Left lung (tissue), 10 donors: ENCODE results near the gene ITSN1. TPM values are rescaled to one million over a fixed set of nuclear protein-coding genes. Genes with fewer than 3 reads are reported as not detected.
"Not testable (repeated sequence)": the region's sequence is repeated elsewhere in the genome, so short reads cannot be mapped to it uniquely, and the experiment has no call there.

Experiments
- ATAC-seq: fragments of 200-7000 bp; cut with Tn5 transposase; one replicate; pipeline ENCODE4 v1.9.1; 2020; ENCODE audit warnings: moderate library complexity
- DNase-seq, 4 donors: peaks; one replicate each; pipeline ENCODE4 v3.0.0-alpha.2; 2013 to 2020
- H3K27ac ChIP-seq, 2 donors: fragments of 200-600 bp; sonication (generic) in 1 of 2; one replicate each; pipeline versions ENCODE4 v1.5.0 to v1.8.0; 2020 to 2021
- H3K27me3 ChIP-seq, 2 donors: fragments of 200-600 bp; sonication (generic) in 1 of 2; one replicate each; pipeline versions ENCODE4 v1.5.0 to v1.8.0; 2020 to 2021
- H3K36me3 ChIP-seq, 2 donors: fragments of 200-600 bp; sonication (generic) in 1 of 2; one replicate each; pipeline versions ENCODE4 v1.5.0 to v1.8.0; 2020 to 2021
- H3K4me1 ChIP-seq, 2 donors: fragments of 200-600 bp; one replicate each; pipeline ENCODE4 v1.8.0; 2021
- H3K4me3 ChIP-seq, 2 donors: fragments of 200-600 bp; sonication (generic) in 1 of 2; one replicate each; pipeline versions ENCODE4 v1.5.0 to v1.8.0; 2020 to 2021; ENCODE audit warnings: mild to moderate bottlenecking in 1 of 2
- H3K9me3 ChIP-seq, 2 donors: fragments of 200-600 bp; sonication (generic) in 1 of 2; one replicate each; pipeline versions ENCODE4 v1.5.0 to v1.8.0; 2020 to 2021
- CTCF ChIP-seq, 2 donors: fragments of 200-600 bp; sonication (generic) in 1 of 2; IDR thresholded peaks; one replicate each; pipeline versions ENCODE4 v1.5.0 to v1.8.0; 2021; ENCODE audit warnings: antibody characterized with exemption in 2 of 2
- intact Hi-C, 2 donors: fragments of 100-400 bp; cut with DNase I; formaldehyde crosslinking; loops; one replicate each; pipeline versions ENCODE4 v1.11.2 to v1.14.2; 2022
- polyA plus RNA-seq, 6 donors: library from polyadenylated mRNA; unstranded; fragments of 120-200 nt; gene quantifications; one replicate each; pipeline ENCODE4 v1.2.1, GENCODE V29; 2013; ENCODE audit not compliant: insufficient read length in 6 of 6
- total RNA-seq, 2 donors: library from RNA; stranded (reverse); fragmentation: NEBNext Ultra II Directional; extraction: Animal tissue kit (Norgen Biotek cat#: 25700); gene quantifications; one replicate each; pipeline ENCODE4 v1.2.1, GENCODE V29; 2021
- donor health status: DM: no; HTN: yes; CAD: no.
- donor health status: DM: no; HTN: no; CAD: no.

Gene ITSN1
- total and polyA plus RNA-seq, 8 donors, result 38.9 to 59.1 (median 50.8) TPM

DNA sequence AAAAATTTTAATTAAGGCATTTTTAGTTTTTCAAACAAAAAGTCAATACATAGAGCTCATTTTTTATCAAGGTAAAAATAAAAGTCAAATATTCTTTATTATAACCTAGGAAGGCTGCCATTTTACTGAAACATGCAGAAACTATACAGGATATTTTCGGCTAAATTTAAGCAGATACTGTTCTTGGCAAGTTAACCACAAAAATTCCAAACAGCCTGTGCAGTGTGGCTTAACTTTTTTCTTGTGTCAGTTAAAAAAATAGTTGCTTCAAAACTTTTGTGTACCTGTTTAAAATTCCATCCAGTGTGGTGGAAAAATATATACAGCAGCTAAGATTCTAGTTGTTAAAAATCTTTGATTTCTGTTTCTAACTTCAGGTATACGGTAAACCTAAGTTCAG lies 138.3 kb downstream of the ITSN1 start:
- peaks cover 0 to 6% of the 10 kb centered on the region in 2 donors for H3K9me3 ChIP-seq
- peaks cover 0 to 20% of the 10 kb centered on the region in 2 donors for H3K36me3 ChIP-seq
- no peak for TF ChIP-seq CTCF (IDR thresholded peaks at IDR 0.05)

DNA sequence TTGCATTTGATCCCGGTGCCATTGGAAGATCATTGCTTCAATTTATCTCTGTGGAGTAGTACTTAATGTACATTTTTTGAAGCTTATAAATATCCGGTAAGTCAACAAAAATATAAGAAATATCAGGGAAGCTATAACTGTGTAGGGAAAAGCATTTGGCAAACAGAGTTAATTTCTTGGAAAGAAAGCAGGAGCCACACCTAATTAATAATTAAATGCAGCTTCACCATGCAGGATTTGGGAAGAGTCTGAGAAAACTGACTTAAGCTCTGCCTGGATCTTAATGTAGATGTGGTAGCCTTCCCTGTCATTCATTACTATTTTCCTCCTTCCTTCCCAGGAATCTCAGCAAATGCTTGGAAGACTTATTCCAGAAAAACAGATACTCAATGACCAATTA lies 138.8 kb downstream of the ITSN1 start:
- no peak for ATAC-seq
- no peak for DNase-seq
- intact Hi-C loops, result loop anchor here in 1 of 2 donors (5.0 kb wide), 1 partner anchor 79 kb away; no protein-coding TSS in a partner anchor

More for the DNA sequence above, 138.3 kb downstream of the ITSN1 start:
- ATAC-seq (no peak), DNase-seq (no peak)
- no peaks in the 10 kb centered on the region for H3K27me3 ChIP-seq
- no peaks in the 10 kb centered on the region for H3K4me1 ChIP-seq
- no peak overlapping the region for H3K27ac ChIP-seq
- intact Hi-C loops, result loop anchor here in 1 of 2 donors (5.0 kb wide), 1 partner anchor 78 kb away; no protein-coding TSS in a partner anchor
- no peak overlapping the region for H3K4me3 ChIP-seq

GRCh38 chr21:33783187-33783979 lies 141.1 kb downstream of the ITSN1 start:
- Histone ChIP-seq H3K36me3 (peaks cover 0 to 26% of the 10 kb centered on the region in 2 donors), H3K4me1 (no peaks in the 10 kb centered on the region), H3K27me3 (no peaks in the 10 kb centered on the region), H3K27ac (no peak overlapping the region), H3K9me3 (peaks cover 0 to 6% of the 10 kb centered on the region in 2 donors), H3K4me3 (no peak overlapping the region)
- ATAC-seq (no peak), DNase-seq (no peak)
- no peak for TF ChIP-seq CTCF (IDR thresholded peaks at IDR 0.05)
- intact Hi-C loops, result loop anchor here in 1 of 2 donors (5.0 kb wide), 1 partner anchor 81 kb away; no protein-coding TSS in a partner anchor

More for the DNA sequence above, 138.8 kb downstream of the ITSN1 start:
- no peak overlapping the region for H3K4me3 ChIP-seq
- peaks cover 0 to 6% of the 10 kb centered on the region in 2 donors for H3K9me3 ChIP-seq
- no peaks in the 10 kb centered on the region for H3K27me3 ChIP-seq
- no peak overlapping the region for H3K27ac ChIP-seq
- peaks cover 0 to 20% of the 10 kb centered on the region in 2 donors for H3K36me3 ChIP-seq
- H3K4me1 ChIP-seq, result no peaks in the 10 kb centered on the region
- TF ChIP-seq CTCF (IDR thresholded peaks at IDR 0.05), result no peak

GRCh38 chr21:33787431-33787830 lies 145.1 kb downstream of the ITSN1 start:
- no peak overlapping the region for H3K4me3 ChIP-seq
- peaks cover 0 to 6% of the 10 kb centered on the region in 2 donors for H3K36me3 ChIP-seq
- intact Hi-C loops, result no loop called here
- no peak overlapping the region for H3K27ac ChIP-seq
- no peaks in the 10 kb centered on the region for H3K27me3 ChIP-seq
- no peak for DNase-seq
- TF ChIP-seq CTCF (IDR thresholded peaks at IDR 0.05), result no peak
- no peak for ATAC-seq
- H3K4me1 ChIP-seq, result no peaks in the 10 kb centered on the region
- no peaks in the 10 kb centered on the region for H3K9me3 ChIP-seq

GRCh38 chr21:33788438-33788837 lies 146.1 kb downstream of the ITSN1 start:
- not testable (repeated sequence) for ATAC-seq

More at GRCh38 chr21:33788438-33788837, 146.1 kb downstream of the ITSN1 start:
- DNase-seq, H3K27me3 ChIP-seq, H3K27ac ChIP-seq, intact Hi-C loops, H3K4me1 ChIP-seq, H3K4me3 ChIP-seq, H3K9me3 ChIP-seq, H3K36me3 ChIP-seq: not testable (repeated sequence)
